B cell (primary cell): ENCODE measurements around the gene RGL1. TPM values are rescaled to one million over a fixed set of nuclear protein-coding genes. Genes with fewer than 3 reads are reported as not detected.

ENCODE experiments used
- ATAC-seq: fragments of 200-7000 bp; cut with Tn5 transposase; one replicate; pipeline ENCODE4 v1.10.0; 2021; ENCODE audit warnings: low read depth, mild to moderate bottlenecking, moderate number of reproducible peaks, moderate library complexity
- CTCF ChIA-PET: fragments of 350-600 bp; sonication (Branson Sonifier 250); formaldehyde crosslinking; loops from one replicate; lab custom pipeline; 2021; ENCODE audit warnings: antibody characterized with exemption, inconsistent platforms; lab: Charles Lee
- POLR2A ChIA-PET: fragments of 350-600 bp; sonication (Branson Sonifier 250); formaldehyde crosslinking; loops from one replicate; lab custom pipeline; 2021; ENCODE audit warnings: antibody characterized with exemption; lab: Charles Lee
- DNase-seq: peaks from one replicate; pipeline ENCODE4 v3.0.0; 2013
- H2AFZ ChIP-seq: 2 replicates; pipeline ENCODE4 v1.6.1; 2012; ENCODE audit warnings: mild to moderate bottlenecking, low read depth, low read length; ENCODE audit not compliant: insufficient read depth, poor library complexity, severe bottlenecking
- H3K27ac ChIP-seq, 2 donors: 1 replicate in 1 of 2; 2 replicates in 1 of 2; pipeline ENCODE4 v1.5.1; 2012 to 2013; ENCODE audit warnings: low read length in 2 of 2, mild to moderate bottlenecking in 2 of 2, moderate library complexity in 1 of 2
- H3K27me3 ChIP-seq, 4 experiments: fragments of 200-600 bp in 1 of 4; sonication (generic) in 1 of 4; replicated peaks in 1 of 4; 1 replicate in 2 of 4; 2 replicates in 2 of 4; pipeline versions ENCODE4 v1.6.1 to v1.7.0; 2013 to 2016; ENCODE audit warnings: low read length in 3 of 4, mild to moderate bottlenecking in 2 of 4, mixed read lengths in 1 of 4, moderate library complexity in 1 of 4; ENCODE audit not compliant: insufficient read depth in 4 of 4, control insufficient read depth in 3 of 4; ENCODE audit errors: control extremely low read depth in 1 of 4
- H3K36me3 ChIP-seq, 2 experiments: replicated peaks in 1 of 2; 1 replicate in 1 of 2; 2 replicates in 1 of 2; pipeline versions ENCODE4 v1.6.1 to v1.7.1; 2013; ENCODE audit warnings: low read length in 1 of 2; ENCODE audit not compliant: insufficient read depth in 2 of 2, control insufficient read depth in 1 of 2; ENCODE audit errors: control extremely low read depth in 1 of 2, extremely low read depth in 1 of 2
- H3K4me1 ChIP-seq, 2 donors: fragments of 200-600 bp in 1 of 2; sonication (generic) in 1 of 2; 1 replicate in 1 of 2; 2 replicates in 1 of 2; pipeline versions ENCODE4 v1.5.1 to v1.6.1; 2013 to 2017; ENCODE audit warnings: low read length in 2 of 2; ENCODE audit not compliant: control insufficient read depth in 2 of 2, insufficient read depth in 2 of 2
- H3K4me2 ChIP-seq: replicated peaks from 2 replicates; pipeline ENCODE3; 2012; ENCODE audit warnings: mild to moderate bottlenecking, low read depth, low read length; ENCODE audit not compliant: poor library complexity, severe bottlenecking
- H3K4me3 ChIP-seq, 5 experiments: fragments of 200-600 bp in 1 of 5; sonication (generic) in 1 of 5; 1 replicate in 3 of 5; 2 replicates in 2 of 5; pipeline versions ENCODE4 v1.5.1 to v1.7.0; 2011 to 2016; ENCODE audit warnings: low read length in 4 of 5, mild to moderate bottlenecking in 4 of 5, low read depth in 2 of 5, control low read depth in 1 of 5, moderate library complexity in 1 of 5; ENCODE audit not compliant: insufficient read depth in 1 of 5; ENCODE audit errors: control extremely low read depth in 1 of 5, extremely low read depth in 1 of 5
- H3K79me2 ChIP-seq: fragments of 200-600 bp; sonication (generic); one replicate; pipeline ENCODE4 v1.6.0; 2016; ENCODE audit warnings: low read length; ENCODE audit not compliant: control insufficient read depth, insufficient read depth
- H3K9ac ChIP-seq: fragments of 200-600 bp; sonication (generic); 2 replicates; pipeline ENCODE4 v1.6.1; 2017; ENCODE audit warnings: mild to moderate bottlenecking, low read length, moderate library complexity
- H3K9me3 ChIP-seq, 3 donors: one replicate each; pipeline versions ENCODE4 v1.6.1 to v1.7.1; 2013; ENCODE audit warnings: low read length in 2 of 3; ENCODE audit not compliant: control insufficient read depth in 2 of 3, insufficient read depth in 1 of 3; ENCODE audit errors: control extremely low read depth in 1 of 3
- H4K20me1 ChIP-seq: 2 replicates; pipeline ENCODE4 v1.6.0; 2012; ENCODE audit warnings: mild to moderate bottlenecking, low read length; ENCODE audit not compliant: insufficient read depth, control insufficient read depth, poor library complexity, severe bottlenecking
- H3K27ac Mint-ChIP-seq: one replicate; pipeline ENCODE4 v1.8.0; 2021; ENCODE audit warnings: mixed read lengths
- H3K27me3 Mint-ChIP-seq: one replicate; pipeline ENCODE4 v1.8.0; 2021; ENCODE audit warnings: mixed read lengths
- H3K4me1 Mint-ChIP-seq: one replicate; pipeline ENCODE4 v1.8.0; 2021; ENCODE audit warnings: mixed read lengths
- H3K4me3 Mint-ChIP-seq: one replicate; pipeline ENCODE4 v1.8.0; 2021; ENCODE audit warnings: mixed read lengths
- H3K9me3 Mint-ChIP-seq: one replicate; pipeline ENCODE4 v1.8.0; 2022; ENCODE audit warnings: mixed read lengths; ENCODE audit not compliant: insufficient read depth
- EZH2 ChIP-seq: IDR thresholded peaks from 2 replicates; pipeline ENCODE4 v1.6.1; 2012; ENCODE audit warnings: borderline replicate concordance, low read depth, mild to moderate bottlenecking, moderate library complexity, low read length; ENCODE audit not compliant: insufficient read depth, poor library complexity, severe bottlenecking
- WGBS: methylation state at CpG from one replicate; pipeline ENCODE4 v1.1.5; 2013; ENCODE audit warnings: missing lambda C conversion rate; ENCODE audit not compliant: insufficient coverage; 5-methylcytosine and 5-hydroxymethylcytosine counted together
- intact Hi-C: fragments of 100-400 bp; cut with micrococcal nuclease; formaldehyde crosslinking; loops from one replicate; pipeline ENCODE4 v1.10.0; 2022
- polyA plus RNA-seq: library from polyadenylated mRNA; depleted of rRNA; stranded (reverse); fragments of >200 nt; gene quantifications from 2 replicates; pipeline ENCODE4 v1.2.3, GENCODE V29; 2012
- total RNA-seq, 2 donors: library from RNA; stranded (reverse); fragments of 120-200 nt in 1 of 2; gene quantifications; 1 replicate in 1 of 2; 2 replicates in 1 of 2; pipeline versions ENCODE4 v1.2.3 to v1.2.4, GENCODE V29; 2013 to 2022
- TF ChIP-seq, protein P1 (sequence below): fragments of 200-600 bp; IDR thresholded peaks from one replicate; pipeline ENCODE4 v1.8.0; 2022; ENCODE audit warnings: antibody characterized with exemption, mild to moderate bottlenecking

The RGL1 gene
- total and polyA plus RNA-seq, 2 donors (not counting 1 experiment from before 2014, with no cell fraction given) = 0.09 to 1.1 TPM

DNA sequence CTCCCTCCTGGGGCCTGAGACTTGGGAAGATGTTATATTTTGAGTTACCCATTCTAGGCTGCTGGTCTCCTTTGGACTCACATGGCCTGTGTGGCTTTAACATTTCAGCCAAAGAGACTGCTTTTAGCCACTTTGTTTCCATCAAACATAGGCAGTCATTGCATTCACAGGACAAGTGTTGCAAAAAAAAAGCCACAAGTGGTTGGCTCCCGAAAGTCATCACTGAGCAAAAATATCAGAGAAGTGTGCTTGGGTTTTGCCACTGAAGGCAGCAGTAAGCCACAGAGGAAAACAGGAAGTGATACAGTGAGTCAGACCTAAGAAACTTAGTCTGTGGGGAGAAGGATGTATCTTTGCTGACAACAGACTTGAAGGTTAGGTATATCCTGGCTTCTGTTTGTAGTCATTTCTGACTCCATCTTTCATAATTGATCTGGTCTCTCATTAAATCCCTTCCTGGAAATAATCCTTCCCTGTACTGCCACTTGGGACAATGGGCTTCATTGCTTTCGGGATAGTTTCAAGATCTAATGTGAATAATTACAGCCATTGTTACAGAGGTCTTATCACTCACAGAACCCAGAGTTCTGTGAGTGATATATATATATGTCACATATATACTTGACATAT, 151.8 kb downstream of the RGL1 start:
- H3K27ac Mint-ChIP-seq = peak overlapping the region; percentile 85
- POLR2A ChIA-PET = no interaction called here
- Histone ChIP-seq H2AFZ (no peak overlapping the region), H3K27me3 (peaks cover 0 to 2% (median 0%) of the 10 kb centered on the region in 4 experiments), H3K4me2 (peak overlapping the region; percentile 29), H3K79me2 (no peaks in the 10 kb centered on the region), H4K20me1 (no peaks in the 10 kb centered on the region), H3K4me1 (peaks cover 8 to 9% of the 10 kb centered on the region in 2 donors), H3K9me3 (no peaks in the 10 kb centered on the region), H3K9ac (no peak overlapping the region), H3K36me3 (no peaks in the 10 kb centered on the region), H3K27ac (no peak overlapping the region), H3K4me3 (no peak overlapping the region)
- no peak for TF ChIP-seq EZH2
- TF ChIP-seq, protein P1, sequence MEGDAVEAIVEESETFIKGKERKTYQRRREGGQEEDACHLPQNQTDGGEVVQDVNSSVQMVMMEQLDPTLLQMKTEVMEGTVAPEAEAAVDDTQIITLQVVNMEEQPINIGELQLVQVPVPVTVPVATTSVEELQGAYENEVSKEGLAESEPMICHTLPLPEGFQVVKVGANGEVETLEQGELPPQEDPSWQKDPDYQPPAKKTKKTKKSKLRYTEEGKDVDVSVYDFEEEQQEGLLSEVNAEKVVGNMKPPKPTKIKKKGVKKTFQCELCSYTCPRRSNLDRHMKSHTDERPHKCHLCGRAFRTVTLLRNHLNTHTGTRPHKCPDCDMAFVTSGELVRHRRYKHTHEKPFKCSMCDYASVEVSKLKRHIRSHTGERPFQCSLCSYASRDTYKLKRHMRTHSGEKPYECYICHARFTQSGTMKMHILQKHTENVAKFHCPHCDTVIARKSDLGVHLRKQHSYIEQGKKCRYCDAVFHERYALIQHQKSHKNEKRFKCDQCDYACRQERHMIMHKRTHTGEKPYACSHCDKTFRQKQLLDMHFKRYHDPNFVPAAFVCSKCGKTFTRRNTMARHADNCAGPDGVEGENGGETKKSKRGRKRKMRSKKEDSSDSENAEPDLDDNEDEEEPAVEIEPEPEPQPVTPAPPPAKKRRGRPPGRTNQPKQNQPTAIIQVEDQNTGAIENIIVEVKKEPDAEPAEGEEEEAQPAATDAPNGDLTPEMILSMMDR = no peak
- DNase-seq = peak; percentile 65
- peaks cover 7% of the 10 kb centered on the region for H3K4me1 Mint-ChIP-seq
- peaks cover 9% of the 10 kb centered on the region for H3K27me3 Mint-ChIP-seq
- no peak overlapping the region for H3K4me3 Mint-ChIP-seq
- no peaks in the 10 kb centered on the region for H3K9me3 Mint-ChIP-seq
- peak; percentile 98 for ATAC-seq
- CTCF ChIA-PET = interaction anchor here (1.0 to 4.8 kb wide), 4 partner anchors 40 to 994 kb away, joined by 3 to 21 read pairs (median 4); no protein-coding TSS in a partner anchor
- intact Hi-C loops = loop anchor here (2.0 to 5.0 kb wide), 2 partner anchors 46 to 96 kb away; partner anchors contain the start of gene TSEN15
- WGBS = 0% methylated on average over 1 of the region's 2 CpGs

DNA sequence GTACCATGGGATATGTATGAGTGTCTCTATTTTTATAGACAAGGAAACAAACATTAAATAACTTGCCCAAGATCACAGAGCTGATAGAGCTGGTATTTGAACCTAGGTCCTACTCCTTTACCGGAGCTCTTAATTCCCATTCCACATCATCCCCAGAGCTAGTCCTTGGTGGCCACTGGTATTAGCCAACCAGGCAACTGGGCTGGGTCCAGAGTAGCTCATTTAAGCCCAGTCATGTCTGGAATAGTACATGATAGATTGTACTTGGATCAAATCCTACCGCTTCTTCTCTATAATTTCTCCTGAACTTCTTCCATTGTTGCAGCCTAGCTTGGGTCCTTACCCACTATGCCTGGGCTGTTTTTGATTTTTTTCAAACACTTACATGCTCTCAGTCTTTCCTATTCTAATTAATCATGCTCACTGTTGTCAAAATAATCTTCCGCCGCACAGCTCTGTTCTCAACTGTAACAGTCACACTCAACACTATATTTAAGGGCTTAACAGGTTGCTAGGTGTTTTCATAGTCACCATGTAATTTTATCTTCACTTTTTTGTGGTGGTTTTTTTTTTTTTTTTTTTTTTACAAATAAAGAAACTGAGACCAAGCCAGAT, 152.4 kb downstream of the RGL1 start:
- ChIA-PET POLR2A (no interaction called here), CTCF (interaction anchor here (0.7 to 4.8 kb wide), 5 partner anchors 14 to 995 kb away, joined by 3 to 21 read pairs (median 4); no protein-coding TSS in a partner anchor)
- Histone ChIP-seq H3K9ac (no peak overlapping the region), H2AFZ (no peak overlapping the region), H3K9me3 (no peaks in the 10 kb centered on the region), H3K4me2 (no peak overlapping the region), H3K27ac (no peak overlapping the region), H3K4me1 (peaks cover 8 to 9% of the 10 kb centered on the region in 2 donors), H3K79me2 (no peaks in the 10 kb centered on the region), H3K4me3 (no peak overlapping the region), H3K27me3 (peaks cover 0 to 2% (median 0%) of the 10 kb centered on the region in 4 experiments), H4K20me1 (no peaks in the 10 kb centered on the region), H3K36me3 (no peaks in the 10 kb centered on the region)
- Mint-ChIP-seq H3K4me3 (no peak overlapping the region), H3K27me3 (peaks cover 10% of the 10 kb centered on the region), H3K4me1 (peaks cover 7% of the 10 kb centered on the region), H3K9me3 (no peaks in the 10 kb centered on the region), H3K27ac (no peak overlapping the region)
- TF ChIP-seq, protein P1 = no peak
- TF ChIP-seq EZH2 = no peak
- DNase-seq (no peak), ATAC-seq (no peak)
- WGBS = no CpG with 5 or more reads among the region's 4 CpGs
- intact Hi-C loops = loop anchor here (2.0 to 5.0 kb wide), 2 partner anchors 47 to 95 kb away; partner anchors contain the start of gene TSEN15
